B cell (primary cell): Measurements from ENCODE around the gene LARGE1.

Source experiments
- EZH2 ChIP-seq: IDR thresholded peaks from 2 replicates; pipeline ENCODE4 v1.6.1; 2012; ENCODE audit warnings: borderline replicate concordance, low read depth, mild to moderate bottlenecking, moderate library complexity, low read length; ENCODE audit not compliant: insufficient read depth, poor library complexity, severe bottlenecking
- TF ChIP-seq, protein P1 (sequence below): fragments of 200-600 bp; IDR thresholded peaks from one replicate; pipeline ENCODE4 v1.8.0; 2022; ENCODE audit warnings: antibody characterized with exemption, mild to moderate bottlenecking

DNA sequence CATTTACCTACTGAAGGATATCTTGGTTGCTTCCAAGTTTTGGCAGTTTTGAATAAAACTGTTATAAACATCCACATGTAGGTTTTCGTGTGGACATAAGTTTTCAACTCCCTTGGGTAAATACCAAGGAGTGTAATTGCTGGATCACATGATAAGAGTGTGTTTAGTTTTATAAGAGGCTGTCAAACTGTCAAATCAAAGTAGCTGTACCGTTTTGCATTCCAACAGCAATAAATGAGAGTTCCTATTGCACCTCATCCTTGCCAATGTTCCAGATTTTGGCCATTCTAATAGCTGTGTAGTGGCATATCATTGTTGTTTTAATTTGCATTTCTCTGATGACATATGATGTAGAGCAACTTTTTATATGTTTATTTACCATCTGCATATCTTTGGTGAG, 671.3 kb downstream of the LARGE1 start:
- TF ChIP-seq, protein P1, sequence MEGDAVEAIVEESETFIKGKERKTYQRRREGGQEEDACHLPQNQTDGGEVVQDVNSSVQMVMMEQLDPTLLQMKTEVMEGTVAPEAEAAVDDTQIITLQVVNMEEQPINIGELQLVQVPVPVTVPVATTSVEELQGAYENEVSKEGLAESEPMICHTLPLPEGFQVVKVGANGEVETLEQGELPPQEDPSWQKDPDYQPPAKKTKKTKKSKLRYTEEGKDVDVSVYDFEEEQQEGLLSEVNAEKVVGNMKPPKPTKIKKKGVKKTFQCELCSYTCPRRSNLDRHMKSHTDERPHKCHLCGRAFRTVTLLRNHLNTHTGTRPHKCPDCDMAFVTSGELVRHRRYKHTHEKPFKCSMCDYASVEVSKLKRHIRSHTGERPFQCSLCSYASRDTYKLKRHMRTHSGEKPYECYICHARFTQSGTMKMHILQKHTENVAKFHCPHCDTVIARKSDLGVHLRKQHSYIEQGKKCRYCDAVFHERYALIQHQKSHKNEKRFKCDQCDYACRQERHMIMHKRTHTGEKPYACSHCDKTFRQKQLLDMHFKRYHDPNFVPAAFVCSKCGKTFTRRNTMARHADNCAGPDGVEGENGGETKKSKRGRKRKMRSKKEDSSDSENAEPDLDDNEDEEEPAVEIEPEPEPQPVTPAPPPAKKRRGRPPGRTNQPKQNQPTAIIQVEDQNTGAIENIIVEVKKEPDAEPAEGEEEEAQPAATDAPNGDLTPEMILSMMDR: no peak
- no peak for TF ChIP-seq EZH2
